MM.1S (cell line): ENCODE data around the gene SERPINB2.

Experiments
- DNase-seq: peaks from one replicate; pipeline ENCODE4 v3.0.0-alpha.2; 2015
- H2AFZ ChIP-seq: fragments of 300-600 bp; sonication (generic); 2 replicates; pipeline ENCODE4 v1.6.0; 2016; ENCODE audit warnings: antibody characterized with exemption, low read length
- H3F3A ChIP-seq: fragments of 300-600 bp; sonication (generic); 2 replicates; pipeline ENCODE4 v1.6.1; 2016; ENCODE audit warnings: mild to moderate bottlenecking, antibody characterized with exemption, low read length, moderate library complexity, mixed read lengths; ENCODE audit not compliant: insufficient read depth
- H3K27ac ChIP-seq: fragments of 300-600 bp; sonication (generic); 2 replicates; pipeline ENCODE4 v1.5.1; 2016; ENCODE audit warnings: mild to moderate bottlenecking, low read length
- H3K27me3 ChIP-seq: fragments of 300-600 bp; sonication (generic); replicated peaks from 2 replicates; pipeline ENCODE4 v1.6.0; 2016; ENCODE audit warnings: low read length; ENCODE audit not compliant: insufficient read depth
- H3K36me3 ChIP-seq: fragments of 300-600 bp; sonication (generic); replicated peaks from 2 replicates; pipeline ENCODE4 v1.6.1; 2016; ENCODE audit warnings: mild to moderate bottlenecking, low read length, mixed read lengths; ENCODE audit not compliant: insufficient read depth
- H3K4me1 ChIP-seq: fragments of 300-600 bp; sonication (generic); 2 replicates; pipeline ENCODE4 v1.6.1; 2016; ENCODE audit warnings: low read length, mixed read lengths
- H3K4me2 ChIP-seq: fragments of 300-600 bp; sonication (generic); 2 replicates; pipeline ENCODE4 v1.6.0; 2016; ENCODE audit warnings: low read depth, low read length
- H3K4me3 ChIP-seq: fragments of 300-600 bp; sonication (generic); 2 replicates; pipeline ENCODE4 v1.5.1; 2016; ENCODE audit warnings: low read length, mixed read lengths
- H3K79me2 ChIP-seq: fragments of 300-600 bp; sonication (generic); 2 replicates; pipeline ENCODE4 v1.6.1; 2016; ENCODE audit warnings: mixed run types, low read length, mixed read lengths
- H3K9ac ChIP-seq: fragments of 300-600 bp; sonication (generic); 2 replicates; pipeline ENCODE4 v1.6.1; 2016; ENCODE audit warnings: low read length, mixed read lengths
- H3K9me2 ChIP-seq: fragments of 300-600 bp; sonication (generic); replicated peaks from 2 replicates; pipeline ENCODE4 v1.6.1; 2016; ENCODE audit warnings: mild to moderate bottlenecking, low read length, mixed read lengths; ENCODE audit not compliant: insufficient read depth
- H3K9me3 ChIP-seq: fragments of 300-600 bp; sonication (generic); replicated peaks from 2 replicates; pipeline ENCODE4 v1.6.1; 2016; ENCODE audit warnings: mild to moderate bottlenecking, low read length, mixed read lengths; ENCODE audit not compliant: insufficient read depth
- H4K20me1 ChIP-seq: fragments of 300-600 bp; sonication (generic); 2 replicates; pipeline ENCODE4 v1.6.1; 2016; ENCODE audit warnings: mild to moderate bottlenecking, low read length, moderate library complexity, mixed read lengths; ENCODE audit not compliant: insufficient read depth
- CTCF ChIP-seq: fragments of 300-600 bp; sonication (generic); IDR thresholded peaks from 2 replicates; pipeline ENCODE4 v1.5.1; 2016; ENCODE audit warnings: antibody characterized with exemption, low read length, mixed read lengths
- EZH2 ChIP-seq: fragments of 300-600 bp; sonication (generic); optimal IDR thresholded peaks from 2 replicates; pipeline ENCODE3; 2017; ENCODE audit warnings: low read depth, mild to moderate bottlenecking, antibody characterized with exemption, low read length, mixed read lengths
- EZH2phosphoT487 ChIP-seq: fragments of 300-600 bp; sonication (generic); IDR thresholded peaks from 2 replicates; pipeline ENCODE4 v1.6.1; 2018; ENCODE audit warnings: antibody characterized with exemption, low read length

The SERPINB2 gene, protein sequence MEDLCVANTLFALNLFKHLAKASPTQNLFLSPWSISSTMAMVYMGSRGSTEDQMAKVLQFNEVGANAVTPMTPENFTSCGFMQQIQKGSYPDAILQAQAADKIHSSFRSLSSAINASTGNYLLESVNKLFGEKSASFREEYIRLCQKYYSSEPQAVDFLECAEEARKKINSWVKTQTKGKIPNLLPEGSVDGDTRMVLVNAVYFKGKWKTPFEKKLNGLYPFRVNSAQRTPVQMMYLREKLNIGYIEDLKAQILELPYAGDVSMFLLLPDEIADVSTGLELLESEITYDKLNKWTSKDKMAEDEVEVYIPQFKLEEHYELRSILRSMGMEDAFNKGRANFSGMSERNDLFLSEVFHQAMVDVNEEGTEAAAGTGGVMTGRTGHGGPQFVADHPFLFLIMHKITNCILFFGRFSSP

DNA sequence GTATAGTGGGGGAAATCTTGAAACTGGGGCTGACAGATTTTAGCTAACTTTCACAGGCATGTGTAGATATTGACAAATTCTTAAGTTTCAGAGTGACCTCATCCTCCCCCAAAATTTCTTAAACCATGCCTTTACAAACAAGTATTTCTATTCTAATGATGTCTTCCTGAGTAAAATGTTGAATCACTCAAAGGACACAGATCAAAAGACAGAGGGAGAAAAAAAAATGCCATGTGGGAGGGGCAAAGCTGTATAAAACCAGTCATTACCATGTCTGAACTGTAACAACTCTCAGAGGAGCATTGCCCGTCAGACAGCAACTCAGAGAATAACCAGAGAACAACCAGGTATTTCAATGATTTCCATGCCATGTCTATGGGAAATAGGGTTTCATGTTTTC is at the start of gene SERPINB2:
Gene SERPINB2 (plus strand): TSS at position 282 of the 400 bp plus-strand sequence. CDS start 3,740 bp downstream, outside the sequence.
- H3K27ac ChIP-seq: no peak within 1 kb of the TSS
- no peak within 1 kb of the TSS for H3K9ac ChIP-seq
- no peak within 1 kb of the TSS for H3K4me2 ChIP-seq
- no peaks in the 10 kb centered on the region for H3K9me3 ChIP-seq
- no peak within 1 kb of the TSS for H3K4me3 ChIP-seq
- no peak within 1 kb of the TSS for H2AFZ ChIP-seq
- H3F3A ChIP-seq: no peaks in the 10 kb centered on the region
- H3K79me2 ChIP-seq: no peaks in the 10 kb centered on the region
- DNase-seq: no peak
- TF ChIP-seq EZH2 (no peak), CTCF (no peak), EZH2phosphoT487 (no peak)
- H4K20me1 ChIP-seq: no peaks in the 10 kb centered on the region
- H3K27me3 ChIP-seq: no peaks in the 10 kb centered on the region
- H3K4me1 ChIP-seq: no peaks in the 10 kb centered on the region
- no peaks in the 10 kb centered on the region for H3K9me2 ChIP-seq
- no peaks in the 10 kb centered on the region for H3K36me3 ChIP-seq

DNA sequence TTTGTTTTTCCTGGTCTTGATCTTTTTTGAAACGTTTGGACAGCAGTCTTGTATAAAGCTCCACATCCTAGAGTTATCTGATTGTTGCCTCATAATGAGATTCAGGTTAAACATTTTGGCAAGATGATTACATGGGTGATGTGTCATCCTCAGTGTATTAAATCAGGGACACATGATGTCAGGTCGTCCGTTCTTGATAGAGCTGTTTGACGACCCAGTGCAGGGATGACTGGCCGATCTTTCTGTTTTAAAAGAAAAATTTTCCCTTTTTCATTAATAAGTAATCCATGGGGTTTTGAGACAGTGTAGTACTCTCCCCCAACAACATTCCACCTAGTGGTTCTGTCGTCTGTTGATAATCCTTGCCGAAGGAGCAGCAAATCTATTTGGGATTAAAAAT is 44.5 kb upstream of the SERPINB2 start:
- Histone ChIP-seq H3K36me3 (no peaks in the 10 kb centered on the region), H3K9me3 (no peaks in the 10 kb centered on the region), H3K27me3 (no peaks in the 10 kb centered on the region), H3K4me1 (peaks cover 10% of the 10 kb centered on the region), H3K9me2 (no peaks in the 10 kb centered on the region), H3K4me3 (no peak overlapping the region), H3K9ac (no peak overlapping the region), H3F3A (no peaks in the 10 kb centered on the region), H2AFZ (no peak overlapping the region), H3K79me2 (no peaks in the 10 kb centered on the region), H3K27ac (no peak overlapping the region), H4K20me1 (no peaks in the 10 kb centered on the region), H3K4me2 (no peak overlapping the region)
- DNase-seq: no peak
- no peak for TF ChIP-seq CTCF

- peak; percentile 68 for DNase-seq
Measured at GRCh38 chr18:63844254-63844653, 43.3 kb upstream of the SERPINB2 start.

More at GRCh38 chr18:63844254-63844653, 43.3 kb upstream of the SERPINB2 start:
- H2AFZ ChIP-seq: no peak overlapping the region
- no peaks in the 10 kb centered on the region for H3K36me3 ChIP-seq
- TF ChIP-seq CTCF (peak; percentile 64), EZH2phosphoT487 (no peak)
- no peaks in the 10 kb centered on the region for H3K79me2 ChIP-seq
- H3K4me2 ChIP-seq: no peak overlapping the region
- H3K9me3 ChIP-seq: no peaks in the 10 kb centered on the region
- H3K27me3 ChIP-seq: no peaks in the 10 kb centered on the region
- H3K4me1 ChIP-seq: peaks cover 10% of the 10 kb centered on the region
- H3K27ac ChIP-seq: no peak overlapping the region
- H3K9me2 ChIP-seq: no peaks in the 10 kb centered on the region
- no peak overlapping the region for H3K4me3 ChIP-seq
- H3F3A ChIP-seq: no peaks in the 10 kb centered on the region
- H4K20me1 ChIP-seq: no peaks in the 10 kb centered on the region
- H3K9ac ChIP-seq: no peak overlapping the region
